Esophagus muscularis mucosa (tissue), 4 donors: ENCODE measurements around the gene TRUB2.

Source experiments
- EP300 ChIP-seq: sonication (generic); formaldehyde crosslinking; IDR thresholded peaks from one replicate; pipeline ENCODE4 v1.6.1; 2017; ENCODE audit warnings: antibody characterized with exemption
- POLR2AphosphoS5 ChIP-seq, 2 donors: sonication (generic); formaldehyde crosslinking; IDR thresholded peaks; one replicate each; pipeline ENCODE4 v1.6.1; 2017; ENCODE audit warnings: antibody characterized with exemption in 2 of 2
- TF ChIP-seq, protein P1 (sequence below), 3 experiments: fragments of 200-600 bp in 2 of 3; fragments of 450-650 bp in 1 of 3; sonication (generic) in 2 of 3; IDR thresholded peaks; one replicate each; pipeline ENCODE4 v1.5.1; 2017 to 2019; ENCODE audit warnings: antibody characterized with exemption in 3 of 3, mild to moderate bottlenecking in 2 of 3, moderate library complexity in 1 of 3

DNA sequence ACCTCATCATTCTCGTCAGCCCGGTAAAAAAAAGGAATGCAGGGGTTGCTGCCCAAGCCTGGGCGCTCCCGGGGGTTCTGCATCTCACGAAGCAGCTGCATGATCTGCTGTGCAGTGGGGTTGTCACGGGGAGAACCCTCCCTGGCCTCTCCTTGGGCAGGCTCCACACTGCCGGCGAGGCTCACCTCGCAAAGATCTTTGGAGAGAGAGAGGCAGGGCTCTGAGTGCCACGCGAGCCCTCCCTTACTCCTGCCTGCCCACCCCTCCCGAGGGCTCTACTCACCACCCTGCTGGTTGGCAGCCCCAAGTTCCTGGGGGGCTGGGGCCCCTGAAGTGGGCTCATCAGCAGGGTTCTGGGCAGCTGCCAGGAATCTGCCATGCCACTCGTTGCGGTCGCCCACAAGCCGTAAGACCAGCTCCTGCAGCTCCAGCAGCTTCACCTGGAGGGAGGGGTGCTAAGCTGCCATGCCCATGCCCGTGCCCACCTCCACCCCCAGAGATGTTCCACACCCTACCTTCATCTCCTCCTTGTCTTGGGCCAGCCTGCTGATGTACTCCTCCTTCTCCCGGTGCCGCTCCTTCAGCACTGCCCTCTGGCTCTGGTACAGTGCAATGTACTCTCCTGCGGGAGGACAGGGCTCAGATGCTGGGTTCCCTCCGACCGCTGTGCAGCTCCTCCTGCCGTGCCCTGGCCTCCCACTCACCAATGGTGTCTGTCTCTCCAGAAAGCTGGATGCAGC lies 65.0 kb downstream of the TRUB2 start:
- TF ChIP-seq, protein P1, sequence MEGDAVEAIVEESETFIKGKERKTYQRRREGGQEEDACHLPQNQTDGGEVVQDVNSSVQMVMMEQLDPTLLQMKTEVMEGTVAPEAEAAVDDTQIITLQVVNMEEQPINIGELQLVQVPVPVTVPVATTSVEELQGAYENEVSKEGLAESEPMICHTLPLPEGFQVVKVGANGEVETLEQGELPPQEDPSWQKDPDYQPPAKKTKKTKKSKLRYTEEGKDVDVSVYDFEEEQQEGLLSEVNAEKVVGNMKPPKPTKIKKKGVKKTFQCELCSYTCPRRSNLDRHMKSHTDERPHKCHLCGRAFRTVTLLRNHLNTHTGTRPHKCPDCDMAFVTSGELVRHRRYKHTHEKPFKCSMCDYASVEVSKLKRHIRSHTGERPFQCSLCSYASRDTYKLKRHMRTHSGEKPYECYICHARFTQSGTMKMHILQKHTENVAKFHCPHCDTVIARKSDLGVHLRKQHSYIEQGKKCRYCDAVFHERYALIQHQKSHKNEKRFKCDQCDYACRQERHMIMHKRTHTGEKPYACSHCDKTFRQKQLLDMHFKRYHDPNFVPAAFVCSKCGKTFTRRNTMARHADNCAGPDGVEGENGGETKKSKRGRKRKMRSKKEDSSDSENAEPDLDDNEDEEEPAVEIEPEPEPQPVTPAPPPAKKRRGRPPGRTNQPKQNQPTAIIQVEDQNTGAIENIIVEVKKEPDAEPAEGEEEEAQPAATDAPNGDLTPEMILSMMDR (IDR thresholded peaks at IDR 0.05): no peak
- no peak for TF ChIP-seq EP300
- no peak for TF ChIP-seq POLR2AphosphoS5 (IDR thresholded peaks at IDR 0.05)
